GM12874 (cell line): Measurements from ENCODE around the gene ATP6V0E2.

Experiments
- TF ChIP-seq, protein P1 (sequence below): IDR thresholded peaks from 2 replicates; pipeline ENCODE4 v1.5.1; 2011; ENCODE audit warnings: low read depth, mild to moderate bottlenecking, control low read depth, low read length, moderate library complexity; ENCODE audit not compliant: insufficient read depth

ATP6V0E2 gene

DNA sequence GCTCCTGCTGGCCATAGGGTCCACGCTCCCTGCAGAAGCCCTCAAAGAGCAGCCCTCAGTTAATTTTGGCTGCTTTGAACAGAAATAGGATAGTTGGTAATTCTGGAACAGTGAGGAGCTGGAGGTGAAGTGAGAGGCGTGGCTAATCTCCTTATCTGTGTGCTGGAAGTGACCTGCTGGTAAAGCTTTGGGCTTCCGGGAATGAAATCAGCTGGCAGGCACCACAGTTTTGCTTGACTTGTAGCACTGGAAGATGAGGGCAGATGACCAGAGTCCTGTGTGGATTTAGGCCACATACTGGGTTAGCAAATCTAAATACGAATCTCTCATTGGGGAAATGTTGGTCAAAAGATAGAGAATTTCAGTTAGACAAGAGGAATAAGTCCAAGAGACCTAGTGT lies 10.2 kb downstream of the ATP6V0E2 start:
- TF ChIP-seq, protein P1, sequence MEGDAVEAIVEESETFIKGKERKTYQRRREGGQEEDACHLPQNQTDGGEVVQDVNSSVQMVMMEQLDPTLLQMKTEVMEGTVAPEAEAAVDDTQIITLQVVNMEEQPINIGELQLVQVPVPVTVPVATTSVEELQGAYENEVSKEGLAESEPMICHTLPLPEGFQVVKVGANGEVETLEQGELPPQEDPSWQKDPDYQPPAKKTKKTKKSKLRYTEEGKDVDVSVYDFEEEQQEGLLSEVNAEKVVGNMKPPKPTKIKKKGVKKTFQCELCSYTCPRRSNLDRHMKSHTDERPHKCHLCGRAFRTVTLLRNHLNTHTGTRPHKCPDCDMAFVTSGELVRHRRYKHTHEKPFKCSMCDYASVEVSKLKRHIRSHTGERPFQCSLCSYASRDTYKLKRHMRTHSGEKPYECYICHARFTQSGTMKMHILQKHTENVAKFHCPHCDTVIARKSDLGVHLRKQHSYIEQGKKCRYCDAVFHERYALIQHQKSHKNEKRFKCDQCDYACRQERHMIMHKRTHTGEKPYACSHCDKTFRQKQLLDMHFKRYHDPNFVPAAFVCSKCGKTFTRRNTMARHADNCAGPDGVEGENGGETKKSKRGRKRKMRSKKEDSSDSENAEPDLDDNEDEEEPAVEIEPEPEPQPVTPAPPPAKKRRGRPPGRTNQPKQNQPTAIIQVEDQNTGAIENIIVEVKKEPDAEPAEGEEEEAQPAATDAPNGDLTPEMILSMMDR, result no peak

DNA sequence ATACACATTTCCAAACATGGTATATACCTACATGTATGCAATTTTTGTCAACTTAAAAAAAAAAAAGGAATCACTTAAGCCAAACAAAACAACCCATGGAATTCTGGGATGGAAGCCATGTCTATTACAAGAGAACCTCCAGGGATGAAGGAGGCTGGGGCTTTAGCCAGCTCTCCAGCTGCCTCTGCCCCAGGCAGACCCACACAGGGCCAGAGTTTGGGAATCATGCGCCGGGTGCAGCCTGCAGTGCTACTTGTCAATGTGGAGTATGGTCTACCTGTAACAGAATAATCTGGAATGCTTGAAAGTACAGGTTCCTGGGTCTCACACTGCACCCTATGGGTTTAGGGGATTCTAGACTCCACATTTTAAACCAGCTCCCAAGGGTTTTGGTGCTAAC lies 10.8 kb downstream of the ATP6V0E2 start:
- TF ChIP-seq, protein P1, result no peak

DNA sequence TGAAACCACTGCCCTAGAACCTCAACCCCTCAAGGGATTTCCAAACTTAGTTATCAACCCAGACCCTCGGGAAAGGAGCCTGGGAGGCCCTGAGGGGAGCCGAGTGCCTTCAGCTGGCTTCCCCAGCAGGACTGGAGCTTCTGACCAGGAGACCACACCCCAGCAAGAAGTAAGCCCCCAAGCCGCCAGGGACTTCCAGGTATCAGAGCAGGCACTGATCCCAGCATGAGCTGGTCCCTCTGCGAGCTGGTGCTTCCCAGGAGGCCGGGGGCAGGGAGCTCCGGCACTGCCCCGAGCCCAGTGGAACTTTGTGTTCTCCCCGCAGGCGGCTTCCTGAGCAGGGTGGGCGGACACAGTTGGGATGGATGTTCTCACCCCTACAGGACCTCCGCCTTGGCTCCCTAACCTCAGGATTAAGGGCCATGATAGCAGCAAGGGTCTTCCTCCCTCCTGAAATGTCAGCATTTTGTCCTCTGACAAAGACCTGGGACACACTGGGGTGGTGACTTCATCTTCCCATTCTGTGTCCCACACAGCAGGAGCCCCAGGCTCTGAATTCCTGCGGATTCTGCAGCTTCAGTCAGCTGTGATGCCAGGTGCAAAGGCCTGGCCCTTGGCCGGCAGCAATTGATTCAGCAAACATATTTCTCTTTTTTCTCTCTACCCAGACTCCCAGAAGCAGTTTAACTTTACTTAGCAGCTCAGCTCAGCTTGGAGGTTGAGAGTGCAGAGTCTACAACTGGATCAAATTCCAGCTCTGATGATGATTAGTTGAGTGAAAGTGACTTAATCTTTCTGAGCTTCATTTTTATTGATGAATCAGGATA lies 11.6 kb downstream of the ATP6V0E2 start:
- TF ChIP-seq, protein P1, result no peak

DNA sequence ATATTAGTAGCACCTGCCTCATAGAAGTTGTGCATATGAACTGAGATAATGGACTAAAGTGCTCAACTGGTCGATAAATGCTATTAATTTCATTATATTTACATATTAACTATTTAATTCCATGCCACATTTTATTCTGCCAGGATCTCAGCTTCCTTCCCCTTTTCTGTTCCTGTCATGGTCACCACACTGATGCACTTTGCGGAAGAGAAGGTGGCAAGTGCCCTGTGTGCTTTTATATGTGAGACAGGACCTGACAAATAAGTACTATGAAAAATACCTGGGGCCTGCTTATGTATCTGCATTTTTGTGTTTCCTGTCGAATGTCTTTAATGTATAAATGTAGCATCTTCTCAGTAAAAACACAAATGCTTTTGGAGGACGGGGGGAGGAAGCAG lies 12.2 kb downstream of the ATP6V0E2 start:
- TF ChIP-seq, protein P1, result no peak

DNA sequence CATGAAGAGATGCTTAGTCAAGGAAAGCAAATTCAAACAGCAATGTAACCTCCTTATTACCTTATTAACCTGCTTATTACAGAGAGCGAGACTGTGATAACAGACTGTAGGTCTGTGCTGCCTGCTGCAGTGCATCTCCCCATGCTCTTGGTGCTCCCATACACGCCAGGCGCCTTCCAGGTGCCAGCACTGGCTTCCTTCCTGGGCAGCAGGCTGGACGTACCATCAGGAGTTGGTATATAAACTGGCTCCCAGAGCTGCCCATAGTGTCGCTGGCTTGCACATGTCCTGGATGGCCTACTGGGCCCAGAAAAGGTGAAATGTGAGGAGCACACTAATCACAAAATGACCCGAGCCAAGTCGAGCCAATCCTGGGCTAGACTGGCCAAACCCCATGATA lies 13.5 kb downstream of the ATP6V0E2 start:
- TF ChIP-seq, protein P1, result no peak
